K562 (cell line): ENCODE data around the gene RHEB. TPM values are rescaled to one million over a fixed set of nuclear protein-coding genes. Genes with fewer than 3 reads are reported as not detected.
A peak's percentile ranks its signal among the peaks of the same experiment; 100 is the strongest.
"Not testable (repeated sequence)": the region's sequence is repeated elsewhere in the genome, so short reads cannot be mapped to it uniquely, and the experiment has no call there.

Experiments used
- GATAD2B ChIP-seq: fragments of 450-650 bp; IDR thresholded peaks from 2 replicates; pipeline ENCODE4 v1.6.1; 2017; ENCODE audit warnings: mild to moderate bottlenecking, borderline replicate concordance
- NR2C2 ChIP-seq, 2 experiments: fragments of 200-800 bp in 1 of 2; sonication (Bioruptor generic) in 1 of 2; sonication (generic) in 1 of 2; formaldehyde crosslinking in 1 of 2; IDR thresholded peaks; 2 replicates each; pipeline versions ENCODE4 v1.6.1 to v1.8.0; 2016 to 2022; ENCODE audit warnings: mild to moderate bottlenecking in 1 of 2, missing compliant biosample characterization in 1 of 2, missing genetic modification characterization in 1 of 2, missing genetic modification reagents in 1 of 2
- TEAD1 ChIP-seq, 2 experiments: fragments of 450-650 bp in 1 of 2; sonication (generic) in 1 of 2; formaldehyde crosslinking; IDR thresholded peaks; 2 replicates each; pipeline versions ENCODE4 v1.4.0 to v1.8.0; 2020 to 2022; ENCODE audit warnings: mild to moderate bottlenecking in 2 of 2, missing genetic modification reagents in 1 of 2
- ZNF589 ChIP-seq: fragments of 200-800 bp; sonication (Bioruptor generic); IDR thresholded peaks from 2 replicates; pipeline ENCODE4 v1.6.1; 2016; ENCODE audit warnings: low read depth, missing genetic modification characterization, missing compliant biosample characterization
- polyA plus RNA-seq, 8 experiments: library from polyadenylated mRNA; depleted of rRNA in 4 of 8; stranded (reverse) in 5 of 8; unstranded in 3 of 8; fragments of >200 nt; fragmentation: Nextera tagmentation in 2 of 8; fragmentation: Illumina TruSeq in 1 of 8; extraction: Ambion mirVana in 2 of 8; extraction: Trizol in 1 of 8; gene quantifications; 2 replicates each; pipeline versions ENCODE4 v1.2.1 to v1.2.3, GENCODE V29; 2011 to 2014; ENCODE audit warnings: inconsistent platforms in 1 of 8, missing spikeins in 1 of 8
- total RNA-seq, 7 experiments: library from RNA; depleted of rRNA in 6 of 7; stranded (reverse); fragments of >200 nt in 6 of 7; fragmentation: Illumina TruSeq in 2 of 7; extraction: Trizol in 2 of 7; gene quantifications; 2 replicates each; pipeline versions ENCODE4 v1.2.1 to v1.2.3, GENCODE V29; 2011 to 2021; ENCODE audit warnings: low replicate concordance in 1 of 7
- TF ChIP-seq, protein P1 (sequence below): fragments of 200-800 bp; sonication (Bioruptor generic); IDR thresholded peaks from 2 replicates; pipeline ENCODE4 v1.6.1; 2017; ENCODE audit warnings: missing genetic modification characterization, missing compliant biosample characterization
- TF ChIP-seq, protein P2 (sequence below), 2 experiments: fragments of 450-650 bp; formaldehyde crosslinking in 1 of 2; IDR thresholded peaks; 2 replicates each; pipeline versions ENCODE4 v1.4.0 to v1.6.1; 2014 to 2020; ENCODE audit warnings: mild to moderate bottlenecking in 2 of 2, borderline replicate concordance in 1 of 2, low read depth in 1 of 2
- TF ChIP-seq, protein P3 (sequence below): fragments of 450-650 bp; IDR thresholded peaks from 2 replicates; pipeline ENCODE4 v1.6.1; 2017; ENCODE audit warnings: antibody characterized with exemption, mild to moderate bottlenecking
- TF ChIP-seq, protein P4 (sequence below), 2 experiments: IDR thresholded peaks; 2 replicates each; pipeline ENCODE4 v1.6.1; 2011; ENCODE audit warnings: borderline replicate concordance in 1 of 2, control low read depth in 1 of 2, low read depth in 1 of 2, low read length in 1 of 2, mild to moderate bottlenecking in 1 of 2, mixed read lengths in 1 of 2, moderate library complexity in 1 of 2; ENCODE audit not compliant: insufficient read depth in 1 of 2, insufficient read length in 1 of 2, poor library complexity in 1 of 2, severe bottlenecking in 1 of 2; ENCODE audit errors: extremely low read depth in 1 of 2

The RHEB gene
- total and polyA plus RNA-seq, 9 of the 15 experiments (the other 6 are each of a cell fraction or from before 2014, with no cell fraction given) = 28.5 to 249 (median 182) TPM

DNA sequence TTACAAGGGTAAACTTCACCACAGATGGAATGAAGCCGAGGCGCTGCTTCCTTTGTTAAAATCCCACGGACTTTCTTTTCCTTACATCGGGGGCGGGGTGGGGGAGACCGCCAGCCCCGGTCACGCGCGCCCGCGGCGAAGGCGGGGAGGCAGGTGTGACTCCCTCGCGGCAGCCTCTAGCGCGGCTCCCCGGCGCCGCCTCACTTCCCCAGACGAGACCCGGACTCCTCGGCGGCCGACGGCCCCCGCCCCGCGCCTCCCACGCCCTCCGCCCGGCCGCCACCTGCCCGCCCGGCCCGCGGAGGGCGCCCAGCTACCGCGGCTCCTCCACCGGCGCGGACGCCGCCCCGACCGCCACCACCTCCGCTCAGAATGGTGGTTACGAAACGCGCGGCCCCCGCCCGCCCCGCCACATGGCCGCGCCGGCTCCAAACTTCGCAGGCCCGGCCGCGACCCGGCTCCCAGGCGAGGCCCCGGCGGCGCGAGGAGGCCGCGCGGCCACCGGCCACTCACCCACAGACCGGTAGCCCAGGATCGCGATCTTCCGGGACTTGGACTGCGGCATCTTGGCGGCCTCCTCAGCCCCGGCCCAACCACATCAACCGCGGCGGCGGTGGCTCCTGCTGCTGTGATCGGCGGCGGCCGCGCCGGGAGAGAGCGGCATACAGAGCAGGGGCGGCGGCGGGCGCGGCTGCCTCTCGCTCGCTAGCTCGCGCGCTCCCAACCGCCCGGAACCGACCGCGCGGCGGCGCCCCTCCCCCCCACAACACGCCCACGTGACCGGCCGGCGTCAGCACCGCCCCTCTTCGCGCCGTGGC lies 539 bp downstream of the RHEB start (continued):
- TF ChIP-seq, protein P1, sequence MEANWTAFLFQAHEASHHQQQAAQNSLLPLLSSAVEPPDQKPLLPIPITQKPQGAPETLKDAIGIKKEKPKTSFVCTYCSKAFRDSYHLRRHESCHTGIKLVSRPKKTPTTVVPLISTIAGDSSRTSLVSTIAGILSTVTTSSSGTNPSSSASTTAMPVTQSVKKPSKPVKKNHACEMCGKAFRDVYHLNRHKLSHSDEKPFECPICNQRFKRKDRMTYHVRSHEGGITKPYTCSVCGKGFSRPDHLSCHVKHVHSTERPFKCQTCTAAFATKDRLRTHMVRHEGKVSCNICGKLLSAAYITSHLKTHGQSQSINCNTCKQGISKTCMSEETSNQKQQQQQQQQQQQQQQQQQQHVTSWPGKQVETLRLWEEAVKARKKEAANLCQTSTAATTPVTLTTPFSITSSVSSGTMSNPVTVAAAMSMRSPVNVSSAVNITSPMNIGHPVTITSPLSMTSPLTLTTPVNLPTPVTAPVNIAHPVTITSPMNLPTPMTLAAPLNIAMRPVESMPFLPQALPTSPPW (CRISPR knock-in tag) = peak; percentile 77; the same call in 1 of the 2 replicates
- TF ChIP-seq TEAD1 (CRISPR knock-in tag; IDR thresholded peaks at IDR 0.05) (peak in 1 of 2 experiments; percentile 33; a peak in 1 of 4 replicates), NR2C2 (tag; IDR thresholded peaks at IDR 0.05) (peak; percentile 72; the same call in 1 of the 2 replicates), ZNF589 (CRISPR knock-in tag) (peak; percentile 57; the same call in 1 of the 2 replicates), GATAD2B (peak; percentile 98)
- TF ChIP-seq, protein P2, sequence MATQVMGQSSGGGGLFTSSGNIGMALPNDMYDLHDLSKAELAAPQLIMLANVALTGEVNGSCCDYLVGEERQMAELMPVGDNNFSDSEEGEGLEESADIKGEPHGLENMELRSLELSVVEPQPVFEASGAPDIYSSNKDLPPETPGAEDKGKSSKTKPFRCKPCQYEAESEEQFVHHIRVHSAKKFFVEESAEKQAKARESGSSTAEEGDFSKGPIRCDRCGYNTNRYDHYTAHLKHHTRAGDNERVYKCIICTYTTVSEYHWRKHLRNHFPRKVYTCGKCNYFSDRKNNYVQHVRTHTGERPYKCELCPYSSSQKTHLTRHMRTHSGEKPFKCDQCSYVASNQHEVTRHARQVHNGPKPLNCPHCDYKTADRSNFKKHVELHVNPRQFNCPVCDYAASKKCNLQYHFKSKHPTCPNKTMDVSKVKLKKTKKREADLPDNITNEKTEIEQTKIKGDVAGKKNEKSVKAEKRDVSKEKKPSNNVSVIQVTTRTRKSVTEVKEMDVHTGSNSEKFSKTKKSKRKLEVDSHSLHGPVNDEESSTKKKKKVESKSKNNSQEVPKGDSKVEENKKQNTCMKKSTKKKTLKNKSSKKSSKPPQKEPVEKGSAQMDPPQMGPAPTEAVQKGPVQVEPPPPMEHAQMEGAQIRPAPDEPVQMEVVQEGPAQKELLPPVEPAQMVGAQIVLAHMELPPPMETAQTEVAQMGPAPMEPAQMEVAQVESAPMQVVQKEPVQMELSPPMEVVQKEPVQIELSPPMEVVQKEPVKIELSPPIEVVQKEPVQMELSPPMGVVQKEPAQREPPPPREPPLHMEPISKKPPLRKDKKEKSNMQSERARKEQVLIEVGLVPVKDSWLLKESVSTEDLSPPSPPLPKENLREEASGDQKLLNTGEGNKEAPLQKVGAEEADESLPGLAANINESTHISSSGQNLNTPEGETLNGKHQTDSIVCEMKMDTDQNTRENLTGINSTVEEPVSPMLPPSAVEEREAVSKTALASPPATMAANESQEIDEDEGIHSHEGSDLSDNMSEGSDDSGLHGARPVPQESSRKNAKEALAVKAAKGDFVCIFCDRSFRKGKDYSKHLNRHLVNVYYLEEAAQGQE (IDR thresholded peaks at IDR 0.05; ENCODE audit: borderline replicate concordance) = not testable (repeated sequence)
- TF ChIP-seq, protein P2 (CRISPR knock-in tag; IDR thresholded peaks at IDR 0.05; ENCODE audit: low read depth) = peak; percentile 71; the same call in 1 of the 2 replicates
- TF ChIP-seq, protein P3, sequence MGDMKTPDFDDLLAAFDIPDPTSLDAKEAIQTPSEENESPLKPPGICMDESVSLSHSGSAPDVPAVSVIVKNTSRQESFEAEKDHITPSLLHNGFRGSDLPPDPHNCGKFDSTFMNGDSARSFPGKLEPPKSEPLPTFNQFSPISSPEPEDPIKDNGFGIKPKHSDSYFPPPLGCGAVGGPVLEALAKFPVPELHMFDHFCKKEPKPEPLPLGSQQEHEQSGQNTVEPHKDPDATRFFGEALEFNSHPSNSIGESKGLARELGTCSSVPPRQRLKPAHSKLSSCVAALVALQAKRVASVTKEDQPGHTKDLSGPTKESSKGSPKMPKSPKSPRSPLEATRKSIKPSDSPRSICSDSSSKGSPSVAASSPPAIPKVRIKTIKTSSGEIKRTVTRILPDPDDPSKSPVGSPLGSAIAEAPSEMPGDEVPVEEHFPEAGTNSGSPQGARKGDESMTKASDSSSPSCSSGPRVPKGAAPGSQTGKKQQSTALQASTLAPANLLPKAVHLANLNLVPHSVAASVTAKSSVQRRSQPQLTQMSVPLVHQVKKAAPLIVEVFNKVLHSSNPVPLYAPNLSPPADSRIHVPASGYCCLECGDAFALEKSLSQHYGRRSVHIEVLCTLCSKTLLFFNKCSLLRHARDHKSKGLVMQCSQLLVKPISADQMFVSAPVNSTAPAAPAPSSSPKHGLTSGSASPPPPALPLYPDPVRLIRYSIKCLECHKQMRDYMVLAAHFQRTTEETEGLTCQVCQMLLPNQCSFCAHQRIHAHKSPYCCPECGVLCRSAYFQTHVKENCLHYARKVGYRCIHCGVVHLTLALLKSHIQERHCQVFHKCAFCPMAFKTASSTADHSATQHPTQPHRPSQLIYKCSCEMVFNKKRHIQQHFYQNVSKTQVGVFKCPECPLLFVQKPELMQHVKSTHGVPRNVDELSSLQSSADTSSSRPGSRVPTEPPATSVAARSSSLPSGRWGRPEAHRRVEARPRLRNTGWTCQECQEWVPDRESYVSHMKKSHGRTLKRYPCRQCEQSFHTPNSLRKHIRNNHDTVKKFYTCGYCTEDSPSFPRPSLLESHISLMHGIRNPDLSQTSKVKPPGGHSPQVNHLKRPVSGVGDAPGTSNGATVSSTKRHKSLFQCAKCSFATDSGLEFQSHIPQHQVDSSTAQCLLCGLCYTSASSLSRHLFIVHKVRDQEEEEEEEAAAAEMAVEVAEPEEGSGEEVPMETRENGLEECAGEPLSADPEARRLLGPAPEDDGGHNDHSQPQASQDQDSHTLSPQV = peak; percentile 79
- TF ChIP-seq NR2C2 (CRISPR knock-in tag; IDR thresholded peaks at IDR 0.05) = not testable (repeated sequence)
- TF ChIP-seq, protein P4, sequence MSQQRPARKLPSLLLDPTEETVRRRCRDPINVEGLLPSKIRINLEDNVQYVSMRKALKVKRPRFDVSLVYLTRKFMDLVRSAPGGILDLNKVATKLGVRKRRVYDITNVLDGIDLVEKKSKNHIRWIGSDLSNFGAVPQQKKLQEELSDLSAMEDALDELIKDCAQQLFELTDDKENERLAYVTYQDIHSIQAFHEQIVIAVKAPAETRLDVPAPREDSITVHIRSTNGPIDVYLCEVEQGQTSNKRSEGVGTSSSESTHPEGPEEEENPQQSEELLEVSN (IDR thresholded peaks at IDR 0.05; ENCODE audit: borderline replicate concordance in 1 of 2, extremely low read depth in 1 of 2, insufficient read depth in 1 of 2, insufficient read length in 1 of 2, low read depth in 1 of 2, low read length in 1 of 2, poor library complexity in 1 of 2, severe bottlenecking in 1 of 2) = peak; percentile 41 to 81
